A375 (cell line): ENCODE measurements around the gene ANO2. TPM values are rescaled to one million over a fixed set of nuclear protein-coding genes. Genes with fewer than 3 reads are reported as not detected.

Experiments
- small RNA-seq: library from RNA; depleted of rRNA; stranded (forward); fragments of <200 nt; gene quantifications from one replicate; pipeline ENCODE3, GENCODE V24; 2014
- total RNA-seq: library from RNA; depleted of rRNA; stranded (reverse); fragments of >200 nt; shearing (Covaris generic); gene quantifications from 2 replicates; pipeline ENCODE4 v1.2.3, GENCODE V29; 2014; rRNA removed

The ANO2 gene
- total RNA-seq: 0.21 and 0.72 TPM in 2 replicates

GRCh38 chr12:5945071-5946008, at the start of gene ANO2:
Gene ANO2 (minus strand): TSS chr12:5945259. CDS start chr12:5945217, 42 bp downstream.

Small RNAs within 50 kb of the gene (small RNA-seq; reads per million reads assigned to genes)
- not detected for gene AC137627.1

Other genes starting within 250 kb of the ANO2 start
- gene VWF, start 179.4 kb upstream of the ANO2 start, total RNA-seq: 0.11 and 0.15 TPM in 2 replicates